GM23248 (cell line): ENCODE results near the gene PHYKPL. TPM values are rescaled to one million over a fixed set of nuclear protein-coding genes. Genes with fewer than 3 reads are reported as not detected.
"Not testable (repeated sequence)": the region's sequence is repeated elsewhere in the genome, so short reads cannot be mapped to it uniquely, and the experiment has no call there.

Experiments
- DNase-seq: peaks from one replicate; pipeline ENCODE4 v3.0.0-alpha.2; 2015
- H2AFZ ChIP-seq: fragments of 200-600 bp; sonication (generic); 2 replicates; pipeline ENCODE4 v1.6.1; 2016; ENCODE audit warnings: antibody characterized with exemption
- H3F3A ChIP-seq: fragments of 200-600 bp; sonication (generic); 2 replicates; pipeline ENCODE4 v1.6.1; 2016; ENCODE audit warnings: mild to moderate bottlenecking, antibody characterized with exemption, mixed run types; ENCODE audit not compliant: insufficient read depth
- H3K27ac ChIP-seq: fragments of 200-600 bp; sonication (generic); 2 replicates; pipeline ENCODE4 v1.5.1; 2016; ENCODE audit warnings: mild to moderate bottlenecking
- H3K27me3 ChIP-seq: fragments of 200-600 bp; sonication (generic); replicated peaks from 2 replicates; pipeline ENCODE4 v1.6.1; 2016; ENCODE audit warnings: mild to moderate bottlenecking; ENCODE audit not compliant: insufficient read depth
- H3K36me3 ChIP-seq: fragments of 200-600 bp; sonication (generic); 2 replicates; pipeline ENCODE4 v1.6.1; 2016; ENCODE audit warnings: low read depth, mild to moderate bottlenecking
- H3K4me1 ChIP-seq: fragments of 200-600 bp; sonication (generic); 2 replicates; pipeline ENCODE4 v1.6.1; 2016; ENCODE audit warnings: mild to moderate bottlenecking; ENCODE audit not compliant: insufficient read depth
- H3K4me2 ChIP-seq: fragments of 200-600 bp; sonication (generic); one replicate; pipeline ENCODE4 v1.6.1; 2016; ENCODE audit warnings: mild to moderate bottlenecking; ENCODE audit not compliant: unreplicated experiment
- H3K4me3 ChIP-seq: fragments of 200-600 bp; sonication (generic); 2 replicates; pipeline ENCODE4 v1.5.1; 2016; ENCODE audit warnings: mild to moderate bottlenecking
- H3K79me2 ChIP-seq: fragments of 200-600 bp; sonication (generic); 2 replicates; pipeline ENCODE4 v1.6.1; 2016; ENCODE audit warnings: mild to moderate bottlenecking; ENCODE audit not compliant: insufficient read depth
- H3K9ac ChIP-seq: fragments of 200-600 bp; sonication (generic); 2 replicates; pipeline ENCODE4 v1.6.1; 2016; ENCODE audit warnings: mild to moderate bottlenecking
- H3K9me2 ChIP-seq: fragments of 200-600 bp; sonication (generic); 2 replicates; pipeline ENCODE4 v1.6.1; 2016; ENCODE audit warnings: mixed run types, mild to moderate bottlenecking, moderate library complexity; ENCODE audit not compliant: insufficient read depth
- H3K9me3 ChIP-seq: fragments of 200-600 bp; sonication (generic); one replicate; pipeline ENCODE4 v1.6.1; 2017; ENCODE audit warnings: low read depth
- H4K20me1 ChIP-seq: fragments of 200-600 bp; sonication (generic); 2 replicates; pipeline ENCODE4 v1.6.0; 2016; ENCODE audit not compliant: insufficient read depth
- EZH2 ChIP-seq: fragments of 200-600 bp; sonication (generic); IDR thresholded peaks from 2 replicates; pipeline ENCODE4 v1.6.1; 2018; ENCODE audit warnings: antibody characterized with exemption, mild to moderate bottlenecking; ENCODE audit not compliant: insufficient read depth, poor library complexity, severe bottlenecking
- EZH2phosphoT487 ChIP-seq: fragments of 200-600 bp; sonication (generic); IDR thresholded peaks from 2 replicates; pipeline ENCODE4 v1.6.1; 2018; ENCODE audit warnings: antibody characterized with exemption, moderate library complexity, mild to moderate bottlenecking, low read depth; ENCODE audit not compliant: insufficient read depth
- WGBS, 2 experiments: methylation state at CpG; one replicate each; pipeline ENCODE4 v1.1.6; 2015 to 2017; ENCODE audit warnings: low lambda C conversion rate in 2 of 2, low coverage in 1 of 2; ENCODE audit errors: missing lambda C conversion rate in 2 of 2; 5-methylcytosine and 5-hydroxymethylcytosine counted together
- in situ Hi-C: fragments of 300-500 bp; cut with MboI; formaldehyde crosslinking; loops from 2 replicates; pipeline ENCODE4 v1.15.0; 2020
- polyA plus RNA-seq: library from polyadenylated mRNA; unstranded; fragments of >200 nt; fragmentation: Nextera tagmentation; extraction: Ambion mirVana; gene quantifications from 2 replicates; pipeline ENCODE4 v1.2.1, GENCODE V29; 2016
- total RNA-seq: library from RNA; depleted of rRNA; stranded (reverse); fragments of >200 nt; shearing (Covaris generic); gene quantifications from 2 replicates; pipeline ENCODE4 v1.2.3, GENCODE V29; 2014

PHYKPL gene
- total and polyA plus RNA-seq, 2 experiments from 2014 or later, result 22.9 to 28.9 TPM

- H3K4me1 ChIP-seq, result peaks cover 15% of the 10 kb centered on the region
- H2AFZ ChIP-seq, result peak overlapping the region; percentile 85
- TF ChIP-seq EZH2, result no peak
- TF ChIP-seq EZH2phosphoT487, result no peak
- in situ Hi-C loops, result no loop called here
- H3K36me3 ChIP-seq, result peaks cover 13% of the 10 kb centered on the region; the same call in 1 of the 2 replicates
- H3F3A ChIP-seq, result peaks cover 18% of the 10 kb centered on the region; the same call in 1 of the 2 replicates
- H3K4me3 ChIP-seq, result peak overlapping the region; percentile 92
- H3K27me3 ChIP-seq, result no peaks in the 10 kb centered on the region
- H3K27ac ChIP-seq, result peak overlapping the region; percentile 67
- no peaks in the 10 kb centered on the region for H3K9me3 ChIP-seq
- 65% methylated on average over 11 of the region's 11 CpGs for whole genome bisulfite sequencing, 2 experiments
- no peaks in the 10 kb centered on the region for H3K9me2 ChIP-seq
- DNase-seq, result no peak
- peak overlapping the region; percentile 81 for H3K4me2 ChIP-seq
- H3K9ac ChIP-seq, result peak overlapping the region; percentile 89
- H4K20me1 ChIP-seq, result no peaks in the 10 kb centered on the region
- peaks cover 29% of the 10 kb centered on the region for H3K79me2 ChIP-seq
These were observed 373 bp upstream of the PHYKPL start for GRCh38 chr5:178232920-178233429.

GRCh38 chr5:178231539-178232123 lies 971 bp downstream of the PHYKPL start:
- DNase-seq, result no peak
- Histone ChIP-seq H3K27ac (peak overlapping the region; percentile 67), H3K4me3 (peak overlapping the region; percentile 92), H4K20me1 (no peaks in the 10 kb centered on the region), H3K4me2 (peak overlapping the region; percentile 81), H3K9ac (peak overlapping the region; percentile 89), H3K79me2 (peaks cover 35% of the 10 kb centered on the region), H3K9me2 (no peaks in the 10 kb centered on the region), H3F3A (peaks cover 14% of the 10 kb centered on the region; the same call in 1 of the 2 replicates), H2AFZ (peak overlapping the region; percentile 85), H3K36me3 (peaks cover 19% of the 10 kb centered on the region; the same call in 1 of the 2 replicates), H3K9me3 (no peaks in the 10 kb centered on the region), H3K27me3 (no peaks in the 10 kb centered on the region), H3K4me1 (peaks cover 9% of the 10 kb centered on the region)
- WGBS, 2 experiments, result 30 to 33% methylated on average over 21 of the region's 21 CpGs
- in situ Hi-C loops, result no loop called here
- TF ChIP-seq EZH2phosphoT487, result no peak

GRCh38 chr5:178230879-178231538 lies 1.6 kb downstream of the PHYKPL start:
- Histone ChIP-seq H4K20me1 (no peaks in the 10 kb centered on the region), H3K4me3 (peak overlapping the region; percentile 92), H3K36me3 (peaks cover 19% of the 10 kb centered on the region; the same call in 1 of the 2 replicates), H3K79me2 (peaks cover 39% of the 10 kb centered on the region), H2AFZ (no peak overlapping the region), H3F3A (peaks cover 14% of the 10 kb centered on the region; the same call in 1 of the 2 replicates), H3K9me2 (no peaks in the 10 kb centered on the region), H3K27me3 (no peaks in the 10 kb centered on the region), H3K9me3 (no peaks in the 10 kb centered on the region), H3K27ac (peak overlapping the region; percentile 7; the same call in 1 of the 2 replicates), H3K4me2 (peak overlapping the region; percentile 81), H3K4me1 (peaks cover 7% of the 10 kb centered on the region), H3K9ac (peak overlapping the region; percentile 89)
- peak; percentile 71 for DNase-seq
- TF ChIP-seq EZH2phosphoT487 (no peak), EZH2 (no peak)
- WGBS, 2 experiments, result 70 to 72% methylated on average over 9 of the region's 9 CpGs
- in situ Hi-C loops, result no loop called here

- Histone ChIP-seq H3K4me1 (peaks cover 7% of the 10 kb centered on the region), H2AFZ (no peak overlapping the region), H4K20me1 (no peaks in the 10 kb centered on the region), H3K4me3 (no peak overlapping the region), H3K27ac (no peak overlapping the region), H3K36me3 (peaks cover 19% of the 10 kb centered on the region; the same call in 1 of the 2 replicates), H3F3A (peaks cover 14% of the 10 kb centered on the region; the same call in 1 of the 2 replicates), H3K9me3 (no peaks in the 10 kb centered on the region), H3K9me2 (no peaks in the 10 kb centered on the region), H3K4me2 (no peak overlapping the region), H3K9ac (no peak overlapping the region), H3K79me2 (peaks cover 39% of the 10 kb centered on the region), H3K27me3 (no peaks in the 10 kb centered on the region)
- 88 to 89% methylated on average over 10 of the region's 10 CpGs for WGBS, 2 experiments
- TF ChIP-seq EZH2phosphoT487 (no peak), EZH2 (no peak)
- in situ Hi-C loops, result no loop called here
- DNase-seq, result no peak
These were observed 2.7 kb downstream of the PHYKPL start for GRCh38 chr5:178229861-178230260.

- Histone ChIP-seq H3K36me3 (peaks cover 19% of the 10 kb centered on the region; the same call in 1 of the 2 replicates), H3K79me2 (peaks cover 39% of the 10 kb centered on the region), H3F3A (peaks cover 14% of the 10 kb centered on the region; the same call in 1 of the 2 replicates)
- H4K20me1 ChIP-seq, H3K4me3 ChIP-seq, H3K9ac ChIP-seq, H2AFZ ChIP-seq, in situ Hi-C loops, DNase-seq, H3K4me2 ChIP-seq, H3K27ac ChIP-seq, H3K27me3 ChIP-seq, H3K4me1 ChIP-seq, H3K9me2 ChIP-seq, H3K9me3 ChIP-seq: not testable (repeated sequence)
- WGBS, 2 experiments, result 87 to 90% methylated on average over 13 of the region's 13 CpGs
These were observed 3.5 kb downstream of the PHYKPL start for GRCh38 chr5:178229111-178229510.
